ENCODE data around the gene ARHGAP22.

DNA sequence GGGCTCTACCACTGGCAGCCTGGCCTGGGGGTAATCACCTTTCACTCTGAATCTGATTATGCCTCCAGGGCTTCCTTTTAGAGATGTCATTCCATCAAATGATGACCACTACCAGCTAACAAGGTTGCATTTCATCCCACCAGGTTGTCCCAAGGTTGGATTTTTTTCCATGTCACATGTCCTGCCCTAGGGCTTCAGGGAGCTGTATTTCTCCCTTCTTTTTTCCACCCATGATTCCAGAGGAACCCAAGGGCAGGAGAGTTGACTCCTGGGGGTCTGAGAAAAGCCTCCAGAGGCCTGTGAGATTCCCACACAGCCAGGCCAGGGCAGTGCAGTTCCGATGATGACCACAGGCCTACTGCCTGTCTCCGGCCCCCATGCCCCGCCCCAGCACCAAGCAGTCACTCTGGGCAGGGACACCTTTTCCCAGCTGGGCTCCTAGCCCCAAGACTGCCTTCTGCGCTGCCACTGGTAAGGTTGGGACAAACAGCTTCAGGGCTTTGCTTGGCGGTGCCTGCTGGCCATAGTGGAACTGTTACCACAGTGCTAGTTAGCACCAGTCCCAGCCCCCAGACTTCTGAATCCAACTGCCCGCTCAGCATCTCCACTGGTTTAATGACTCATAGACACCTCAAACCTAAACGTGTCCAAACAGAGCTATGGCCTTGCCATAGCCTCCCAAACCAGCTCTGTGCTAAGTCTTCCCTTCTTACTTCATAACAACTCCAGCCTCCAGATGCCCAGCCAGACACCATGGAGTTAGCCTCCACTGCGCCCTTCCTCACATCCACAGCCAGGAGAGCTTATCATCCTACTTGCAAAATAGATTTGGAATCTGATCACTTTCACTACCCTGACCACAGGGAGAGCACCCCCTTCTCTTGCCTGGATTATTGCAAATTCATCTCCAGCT is 133.7 kb downstream of the ARHGAP22 start:
- TF ChIP-seq, protein P1, sequence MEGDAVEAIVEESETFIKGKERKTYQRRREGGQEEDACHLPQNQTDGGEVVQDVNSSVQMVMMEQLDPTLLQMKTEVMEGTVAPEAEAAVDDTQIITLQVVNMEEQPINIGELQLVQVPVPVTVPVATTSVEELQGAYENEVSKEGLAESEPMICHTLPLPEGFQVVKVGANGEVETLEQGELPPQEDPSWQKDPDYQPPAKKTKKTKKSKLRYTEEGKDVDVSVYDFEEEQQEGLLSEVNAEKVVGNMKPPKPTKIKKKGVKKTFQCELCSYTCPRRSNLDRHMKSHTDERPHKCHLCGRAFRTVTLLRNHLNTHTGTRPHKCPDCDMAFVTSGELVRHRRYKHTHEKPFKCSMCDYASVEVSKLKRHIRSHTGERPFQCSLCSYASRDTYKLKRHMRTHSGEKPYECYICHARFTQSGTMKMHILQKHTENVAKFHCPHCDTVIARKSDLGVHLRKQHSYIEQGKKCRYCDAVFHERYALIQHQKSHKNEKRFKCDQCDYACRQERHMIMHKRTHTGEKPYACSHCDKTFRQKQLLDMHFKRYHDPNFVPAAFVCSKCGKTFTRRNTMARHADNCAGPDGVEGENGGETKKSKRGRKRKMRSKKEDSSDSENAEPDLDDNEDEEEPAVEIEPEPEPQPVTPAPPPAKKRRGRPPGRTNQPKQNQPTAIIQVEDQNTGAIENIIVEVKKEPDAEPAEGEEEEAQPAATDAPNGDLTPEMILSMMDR (IDR thresholded peaks at IDR 0.05): no peak
- TF ChIP-seq ZFX (IDR thresholded peaks at IDR 0.05; ENCODE audit: borderline replicate concordance): no peak
